Measurements from ENCODE around the gene RPL39.

RPL39 gene
- long read RNA-seq, transcript RPL39-201 (3 exons, 401 nt), result major isoform, 483 of 487 reads
- long read RNA-seq, partial matches to known transcripts, result 3 of 487 reads
- long read RNA-seq, other reads (novel, unspliced or antisense), result 0 of 487 reads

GRCh38 chrX:119791437-119792231 lies at the start of gene RPL39:
TSS of gene RPL39 (minus strand) at chrX:119791630. CDS start at chrX:119791576, 54 bp downstream.
- H3K27ac ChIP-seq (replicated peaks), result peak within 1 kb of the TSS; percentile 95
- TF ChIP-seq SPI1 (IDR thresholded peaks at IDR 0.05; ENCODE audit: borderline replicate concordance, low read depth) (peak; percentile 7; the same call in 1 of the 2 replicates), CTCF (IDR thresholded peaks at IDR 0.05; ENCODE audit: insufficient read depth, low read length) (no peak), POLR2AphosphoS5 (IDR thresholded peaks at IDR 0.05; ENCODE audit: low read depth) (peak; percentile 93), GABPA (IDR thresholded peaks at IDR 0.05; ENCODE audit: low read depth) (no peak)
- TF ChIP-seq, protein P1, sequence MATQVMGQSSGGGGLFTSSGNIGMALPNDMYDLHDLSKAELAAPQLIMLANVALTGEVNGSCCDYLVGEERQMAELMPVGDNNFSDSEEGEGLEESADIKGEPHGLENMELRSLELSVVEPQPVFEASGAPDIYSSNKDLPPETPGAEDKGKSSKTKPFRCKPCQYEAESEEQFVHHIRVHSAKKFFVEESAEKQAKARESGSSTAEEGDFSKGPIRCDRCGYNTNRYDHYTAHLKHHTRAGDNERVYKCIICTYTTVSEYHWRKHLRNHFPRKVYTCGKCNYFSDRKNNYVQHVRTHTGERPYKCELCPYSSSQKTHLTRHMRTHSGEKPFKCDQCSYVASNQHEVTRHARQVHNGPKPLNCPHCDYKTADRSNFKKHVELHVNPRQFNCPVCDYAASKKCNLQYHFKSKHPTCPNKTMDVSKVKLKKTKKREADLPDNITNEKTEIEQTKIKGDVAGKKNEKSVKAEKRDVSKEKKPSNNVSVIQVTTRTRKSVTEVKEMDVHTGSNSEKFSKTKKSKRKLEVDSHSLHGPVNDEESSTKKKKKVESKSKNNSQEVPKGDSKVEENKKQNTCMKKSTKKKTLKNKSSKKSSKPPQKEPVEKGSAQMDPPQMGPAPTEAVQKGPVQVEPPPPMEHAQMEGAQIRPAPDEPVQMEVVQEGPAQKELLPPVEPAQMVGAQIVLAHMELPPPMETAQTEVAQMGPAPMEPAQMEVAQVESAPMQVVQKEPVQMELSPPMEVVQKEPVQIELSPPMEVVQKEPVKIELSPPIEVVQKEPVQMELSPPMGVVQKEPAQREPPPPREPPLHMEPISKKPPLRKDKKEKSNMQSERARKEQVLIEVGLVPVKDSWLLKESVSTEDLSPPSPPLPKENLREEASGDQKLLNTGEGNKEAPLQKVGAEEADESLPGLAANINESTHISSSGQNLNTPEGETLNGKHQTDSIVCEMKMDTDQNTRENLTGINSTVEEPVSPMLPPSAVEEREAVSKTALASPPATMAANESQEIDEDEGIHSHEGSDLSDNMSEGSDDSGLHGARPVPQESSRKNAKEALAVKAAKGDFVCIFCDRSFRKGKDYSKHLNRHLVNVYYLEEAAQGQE (IDR thresholded peaks at IDR 0.05; ENCODE audit: insufficient replicate concordance, low read depth), result peak; percentile 76
- peak within 1 kb of the TSS; percentile 52 for H3K4me3 ChIP-seq (replicated peaks; ENCODE audit: insufficient read depth, low read length)
- H3K27me3 ChIP-seq (ENCODE audit: insufficient read depth, poor library complexity, severe bottlenecking), result no peaks in the 10 kb centered on the region
- peak; percentile 79 to 88 for DNase-seq (ENCODE audit: low read depth in 1 of 2, low spot score in 1 of 2)

DNA sequence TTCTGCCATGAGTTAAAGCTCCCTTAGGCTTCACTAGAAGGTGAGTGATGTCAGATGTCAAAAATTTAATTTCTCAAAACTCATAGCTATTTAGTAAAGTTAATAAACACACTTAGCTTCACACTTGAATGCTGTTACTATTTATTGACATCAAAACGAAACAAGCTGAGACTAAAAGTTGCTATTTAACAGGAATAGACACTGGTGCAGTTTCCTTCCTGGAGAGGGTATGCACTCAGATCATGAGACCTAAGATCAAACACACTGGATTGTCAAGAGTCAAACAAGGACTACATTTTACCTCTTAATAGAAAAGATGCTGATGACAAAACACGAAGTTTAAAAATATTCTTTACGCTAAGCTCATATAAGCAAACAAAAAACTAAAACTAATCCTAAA lies 42.5 kb upstream of the RPL39 start:
- Histone ChIP-seq H3K4me3 (replicated peaks; ENCODE audit: insufficient read depth, low read length) (no peak overlapping the region), H3K27me3 (ENCODE audit: insufficient read depth, poor library complexity, severe bottlenecking) (no peaks in the 10 kb centered on the region), H3K27ac (replicated peaks) (no peak overlapping the region)
- TF ChIP-seq POLR2AphosphoS5 (IDR thresholded peaks at IDR 0.05; ENCODE audit: low read depth), result no peak
- no peak for TF ChIP-seq SPI1 (IDR thresholded peaks at IDR 0.05; ENCODE audit: borderline replicate concordance, low read depth)
- no peak for TF ChIP-seq GABPA (IDR thresholded peaks at IDR 0.05; ENCODE audit: low read depth)
- no peak for TF ChIP-seq CTCF (IDR thresholded peaks at IDR 0.05; ENCODE audit: insufficient read depth, low read length)
- TF ChIP-seq, protein P1 (IDR thresholded peaks at IDR 0.05; ENCODE audit: insufficient replicate concordance, low read depth), result no peak
- no peak for DNase-seq (ENCODE audit: low read depth in 1 of 2, low spot score in 1 of 2)

- Histone ChIP-seq H3K4me3 (replicated peaks; ENCODE audit: insufficient read depth, low read length) (no peak overlapping the region), H3K27ac (replicated peaks) (no peak overlapping the region), H3K27me3 (ENCODE audit: insufficient read depth, poor library complexity, severe bottlenecking) (no peaks in the 10 kb centered on the region)
- TF ChIP-seq SPI1 (IDR thresholded peaks at IDR 0.05; ENCODE audit: borderline replicate concordance, low read depth), result no peak
- TF ChIP-seq, protein P1 (IDR thresholded peaks at IDR 0.05; ENCODE audit: insufficient replicate concordance, low read depth), result no peak
- TF ChIP-seq POLR2AphosphoS5 (IDR thresholded peaks at IDR 0.05; ENCODE audit: low read depth), result no peak
- TF ChIP-seq CTCF (IDR thresholded peaks at IDR 0.05; ENCODE audit: insufficient read depth, low read length), result no peak
- no peak for TF ChIP-seq GABPA (IDR thresholded peaks at IDR 0.05; ENCODE audit: low read depth)
- DNase-seq (ENCODE audit: low read depth in 1 of 2, low spot score in 1 of 2), result no peak
Observed at GRCh38 chrX:119828446-119828845, 37.0 kb upstream of the RPL39 start.
